Thyroid gland (tissue), 4 donors: Measurements from ENCODE around the gene SDR9C7.

Source experiments
- POLR2A ChIP-seq, 2 donors: fragments of 450-650 bp; IDR thresholded peaks; one replicate each; pipeline ENCODE4 v1.6.1; 2017; ENCODE audit warnings: antibody characterized with exemption in 2 of 2, mild to moderate bottlenecking in 2 of 2, moderate library complexity in 1 of 2
- TF ChIP-seq, protein P1 (sequence below), 6 experiments: fragments of 200-600 bp in 3 of 6; fragments of 450-650 bp in 3 of 6; sonication (generic) in 3 of 6; IDR thresholded peaks; one replicate each; pipeline ENCODE4 v1.5.1; 2016 to 2019; ENCODE audit warnings: antibody characterized with exemption in 6 of 6, mild to moderate bottlenecking in 2 of 6, inconsistent platforms in 1 of 6, moderate library complexity in 1 of 6

DNA sequence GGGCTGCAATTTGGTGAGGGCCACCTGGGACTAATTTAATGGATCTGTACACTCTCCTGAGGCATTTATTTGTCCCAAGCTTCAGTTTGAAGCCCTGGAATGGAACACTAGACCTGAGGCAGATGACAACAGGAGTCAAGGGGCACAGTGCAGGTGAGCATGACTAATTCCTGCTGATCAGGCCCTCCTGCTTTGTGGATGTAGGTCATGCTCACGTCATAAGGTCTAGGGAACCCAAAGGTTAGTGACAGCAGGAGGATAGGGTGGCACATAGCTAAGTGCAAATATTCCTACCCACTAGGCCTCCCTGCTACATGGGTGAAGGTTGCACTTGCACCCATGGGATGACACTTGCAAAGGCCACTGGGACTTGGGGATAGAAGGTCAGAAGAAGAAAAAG is 30.8 kb downstream of the SDR9C7 start:
- TF ChIP-seq, protein P1, sequence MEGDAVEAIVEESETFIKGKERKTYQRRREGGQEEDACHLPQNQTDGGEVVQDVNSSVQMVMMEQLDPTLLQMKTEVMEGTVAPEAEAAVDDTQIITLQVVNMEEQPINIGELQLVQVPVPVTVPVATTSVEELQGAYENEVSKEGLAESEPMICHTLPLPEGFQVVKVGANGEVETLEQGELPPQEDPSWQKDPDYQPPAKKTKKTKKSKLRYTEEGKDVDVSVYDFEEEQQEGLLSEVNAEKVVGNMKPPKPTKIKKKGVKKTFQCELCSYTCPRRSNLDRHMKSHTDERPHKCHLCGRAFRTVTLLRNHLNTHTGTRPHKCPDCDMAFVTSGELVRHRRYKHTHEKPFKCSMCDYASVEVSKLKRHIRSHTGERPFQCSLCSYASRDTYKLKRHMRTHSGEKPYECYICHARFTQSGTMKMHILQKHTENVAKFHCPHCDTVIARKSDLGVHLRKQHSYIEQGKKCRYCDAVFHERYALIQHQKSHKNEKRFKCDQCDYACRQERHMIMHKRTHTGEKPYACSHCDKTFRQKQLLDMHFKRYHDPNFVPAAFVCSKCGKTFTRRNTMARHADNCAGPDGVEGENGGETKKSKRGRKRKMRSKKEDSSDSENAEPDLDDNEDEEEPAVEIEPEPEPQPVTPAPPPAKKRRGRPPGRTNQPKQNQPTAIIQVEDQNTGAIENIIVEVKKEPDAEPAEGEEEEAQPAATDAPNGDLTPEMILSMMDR (IDR thresholded peaks at IDR 0.05), result no peak
- no peak for TF ChIP-seq POLR2A (IDR thresholded peaks at IDR 0.05)
